Liver (tissue), 3 donors: Measurements from ENCODE around the gene BPIFB4.

Source experiments
- CTCF ChIP-seq: fragments of 150-350 bp; IDR thresholded peaks from 2 replicates; pipeline ENCODE4 v1.5.1; 2017; ENCODE audit warnings: improper control_type of control experiment, low read depth, low read length; ENCODE audit not compliant: missing input control
- GABPA ChIP-seq, 2 donors: IDR thresholded peaks in 1 of 2; conservative IDR thresholded peaks in 1 of 2; 2 replicates each; pipeline ENCODE4 v1.6.1; 2016; ENCODE audit warnings: antibody characterized with exemption in 2 of 2, mild to moderate bottlenecking in 1 of 2, moderate library complexity in 1 of 2
- TAF1 ChIP-seq: conservative IDR thresholded peaks from 2 replicates; pipeline ENCODE4 v1.6.1; 2016; ENCODE audit warnings: antibody characterized with exemption, mild to moderate bottlenecking
- donor health status: healthy.
- donor health status: healthy.

- no peak for TF ChIP-seq CTCF
- no peak for TF ChIP-seq TAF1
- no peak for TF ChIP-seq GABPA (IDR thresholded peaks at IDR 0.05 in 1 of 2, conservative IDR thresholded peaks at IDR 0.05 in 1 of 2)
Measured at GRCh38 chr20:33031531-33031930, 47.9 kb upstream of the BPIFB4 start, which contains the start of gene BPIFB6.
